GM10248 (cell line): Measurements from ENCODE around the gene CDC42EP1.

Experiments
- CTCF ChIA-PET: fragments of 300-600 bp; sonication (Branson Sonifier 250); formaldehyde crosslinking; extraction: SDS; loops from one replicate; lab custom pipeline; 2021; ENCODE audit warnings: antibody characterized with exemption; lab: Yijun Ruan, JAX
- POLR2A ChIA-PET: fragments of 350-650 bp; sonication (Branson Sonifier 250); formaldehyde crosslinking; extraction: SDS; loops from one replicate; lab custom pipeline; 2020; ENCODE audit warnings: antibody characterized with exemption; lab: Yijun Ruan, JAX
- DNase-seq: peaks from one replicate; pipeline ENCODE4 v3.0.0; 2012; ENCODE audit errors: extremely low spot score
- CTCF ChIP-seq: IDR thresholded peaks from 2 replicates; pipeline ENCODE4 v1.5.1; 2012; ENCODE audit warnings: mild to moderate bottlenecking, low read depth; ENCODE audit errors: extremely low read depth, missing control alignments, control extremely low read depth

CDC42EP1 gene

GRCh38 chr22:37571258-37571991, 11.1 kb downstream of the CDC42EP1 start:
- ChIA-PET POLR2A (no interaction called here), CTCF (interaction anchor here (1.1 to 28.4 kb wide), 5 partner anchors 5 to 36 kb away, joined by 3 to 584 read pairs (median 365); partner anchors contain the start of gene LGALS2)
- no peak for DNase-seq
- TF ChIP-seq CTCF, result no peak

DNA sequence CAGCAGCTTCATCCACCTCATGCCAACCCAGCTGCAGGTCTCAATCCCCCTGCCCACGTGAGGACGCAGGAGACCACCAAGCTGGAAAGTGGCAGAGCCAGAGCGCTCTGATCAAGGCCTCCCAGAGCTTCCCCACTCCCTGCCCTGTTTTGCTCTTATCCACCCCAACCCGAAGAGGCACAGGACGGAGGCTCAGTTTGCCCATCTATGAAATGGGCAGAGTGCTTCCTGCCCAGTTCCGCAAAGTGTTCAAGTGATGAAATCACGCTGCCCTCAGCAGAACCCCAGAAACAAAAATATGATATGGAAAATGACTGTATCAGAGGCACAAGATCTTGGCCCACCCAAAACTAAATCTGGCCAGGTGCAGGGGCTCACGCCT, 11.7 kb downstream of the CDC42EP1 start:
- no peak for TF ChIP-seq CTCF
- ChIA-PET CTCF (interaction anchor here (5.4 to 28.4 kb wide), 3 partner anchors 6 to 27 kb away, joined by 32 to 584 read pairs (median 365); no protein-coding TSS in a partner anchor), POLR2A (no interaction called here)
- DNase-seq, result no peak

DNA sequence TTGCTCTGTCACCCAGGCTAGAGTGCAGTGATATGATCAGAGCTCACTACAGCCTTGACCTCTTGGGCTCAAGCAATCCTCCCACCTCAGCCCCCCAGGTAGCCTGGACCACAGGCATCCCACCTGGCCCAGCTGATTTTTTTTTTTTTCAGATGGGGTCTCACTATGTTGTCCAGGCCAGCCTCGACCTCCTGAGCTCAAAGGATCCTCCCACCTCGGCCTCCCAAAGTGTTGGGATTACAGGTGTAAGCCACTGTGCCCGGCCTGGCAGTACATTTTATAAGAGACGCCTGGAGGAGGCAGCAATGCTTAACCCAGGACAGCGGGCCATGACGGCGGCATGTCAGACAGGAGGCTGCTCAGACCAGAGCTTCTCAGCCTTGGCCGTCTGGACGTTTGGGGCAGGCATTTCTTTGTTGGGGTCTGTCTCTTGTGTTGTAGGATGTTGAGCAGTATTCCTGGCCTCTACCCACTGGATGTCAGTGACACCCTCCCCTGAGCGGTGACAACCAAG, 15.3 kb downstream of the CDC42EP1 start:
- no peak for DNase-seq
- ChIA-PET POLR2A (no interaction called here), CTCF (interaction anchor here (1.3 to 28.4 kb wide), 4 partner anchors 9 to 30 kb away, joined by 3 to 584 read pairs (median 198); no protein-coding TSS in a partner anchor)
- TF ChIP-seq CTCF, result no peak

DNA sequence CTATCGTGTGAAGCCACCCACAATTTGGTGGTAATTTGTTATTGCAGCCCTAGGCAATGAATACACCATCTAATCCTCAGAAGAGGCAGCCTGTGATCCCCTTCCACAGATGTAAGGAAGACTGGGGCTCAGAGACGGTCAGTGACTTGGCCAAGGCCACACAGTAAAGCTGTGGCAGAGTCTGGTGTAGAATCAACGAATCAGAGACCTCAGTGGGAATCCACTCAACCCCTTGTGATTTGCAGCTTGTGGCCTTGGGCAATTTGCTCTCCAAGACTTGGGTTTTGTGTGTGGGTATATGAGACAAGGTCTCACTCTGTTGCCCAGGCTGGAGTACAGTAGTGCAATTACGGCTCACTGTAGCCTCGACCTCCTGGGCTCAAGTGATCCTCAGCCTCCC, 17.7 kb downstream of the CDC42EP1 start:
- POLR2A ChIA-PET, result no interaction called here

DNA sequence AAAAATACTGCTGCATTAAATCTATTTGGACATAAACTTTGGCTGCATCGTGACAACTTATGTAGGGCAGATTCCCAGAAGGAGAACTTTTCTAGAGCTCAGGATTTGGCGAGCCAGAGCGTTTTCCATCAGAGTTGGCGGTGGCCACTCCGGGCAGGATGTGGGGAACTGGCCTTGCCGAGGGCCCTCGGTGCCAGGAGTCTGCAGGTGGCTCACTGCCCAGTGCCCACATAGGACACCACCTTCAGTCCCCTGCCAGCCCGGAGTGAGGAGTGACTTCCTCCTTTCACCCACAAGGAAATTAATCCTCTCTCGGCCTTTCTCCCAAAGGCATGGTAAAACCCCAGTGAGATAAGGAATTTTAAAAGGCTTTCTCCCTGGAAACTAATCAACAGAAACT, 21.2 kb downstream of the CDC42EP1 start:
- no peak for TF ChIP-seq CTCF
- ChIA-PET CTCF (interaction anchor here (1.2 to 28.4 kb wide), 6 partner anchors 10 to 42 kb away, joined by 3 to 365 read pairs (median 12); no protein-coding TSS in a partner anchor), POLR2A (no interaction called here)
- DNase-seq, result no peak

More for the DNA sequence above, 17.7 kb downstream of the CDC42EP1 start:
- CTCF ChIA-PET, result interaction anchor here (1.7 to 28.4 kb wide), 3 partner anchors 12 to 21 kb away, joined by 7 to 365 read pairs (median 8); no protein-coding TSS in a partner anchor
- TF ChIP-seq CTCF, result no peak
- DNase-seq, result no peak

- ChIA-PET POLR2A (no interaction called here), CTCF (interaction anchor here (1.0 to 28.4 kb wide), 8 partner anchors 10 to 43 kb away, joined by 3 to 365 read pairs (median 4); partner anchors contain the start of gene GGA1)
- TF ChIP-seq CTCF, result no peak
- no peak for DNase-seq
These were observed 22.2 kb downstream of the CDC42EP1 start for GRCh38 chr22:37582526-37582925.
